GM19023 (cell line): ENCODE measurements around the gene NT5C1A.

Experiments used
- ATAC-seq: cut with Tn5 transposase; IDR thresholded peaks from one replicate; pipeline ENCODE4 v1.9.1; 2021; ENCODE audit warnings: mild to moderate bottlenecking, moderate library complexity; ENCODE audit not compliant: unreplicated experiment

NT5C1A gene

GRCh38 chr1:39690225-39690624, 18.3 kb upstream of the NT5C1A start:
- no peak for ATAC-seq

- ATAC-seq: no peak
These were observed 17.7 kb upstream of the NT5C1A start for GRCh38 chr1:39689635-39690034.

GRCh38 chr1:39689214-39689613, 17.3 kb upstream of the NT5C1A start:
- ATAC-seq: no peak

- ATAC-seq: no peak
These were observed 16.8 kb upstream of the NT5C1A start for GRCh38 chr1:39688706-39689105.

GRCh38 chr1:39687243-39687642, 15.3 kb upstream of the NT5C1A start:
- no peak for ATAC-seq

- ATAC-seq: no peak
These were observed 13.2 kb upstream of the NT5C1A start for GRCh38 chr1:39685071-39685470.

GRCh38 chr1:39684313-39684664, 12.4 kb upstream of the NT5C1A start:
- ATAC-seq: no peak

- no peak for ATAC-seq
These were observed 11.8 kb upstream of the NT5C1A start for GRCh38 chr1:39683591-39684312.

GRCh38 chr1:39681999-39682398, 10.1 kb upstream of the NT5C1A start:
- ATAC-seq: no peak

GRCh38 chr1:39681294-39681693, 9.4 kb upstream of the NT5C1A start:
- no peak for ATAC-seq

- ATAC-seq: no peak
These were observed 8.8 kb upstream of the NT5C1A start for GRCh38 chr1:39680751-39681150.

- ATAC-seq: no peak
These were observed 7.9 kb upstream of the NT5C1A start for GRCh38 chr1:39679821-39680220.

- no peak for ATAC-seq
These were observed 7.0 kb upstream of the NT5C1A start for GRCh38 chr1:39678889-39679288.

GRCh38 chr1:39677645-39678044, 5.7 kb upstream of the NT5C1A start:
- ATAC-seq: no peak

- ATAC-seq: no peak
These were observed 5.1 kb upstream of the NT5C1A start for GRCh38 chr1:39676948-39677548.

GRCh38 chr1:39675220-39675619, 3.3 kb upstream of the NT5C1A start:
- ATAC-seq: no peak

- no peak for ATAC-seq
These were observed 1.3 kb upstream of the NT5C1A start for GRCh38 chr1:39673215-39673614.

- no peak for ATAC-seq
These were observed 642 bp upstream of the NT5C1A start for GRCh38 chr1:39672551-39672947.

- no peak for ATAC-seq
These were observed 494 bp downstream of the NT5C1A start for GRCh38 chr1:39671433-39671792.

- no peak for ATAC-seq
These were observed 1.2 kb downstream of the NT5C1A start for GRCh38 chr1:39670689-39671088.

- ATAC-seq: no peak
These were observed 3.0 kb downstream of the NT5C1A start for GRCh38 chr1:39668894-39669293.

GRCh38 chr1:39668111-39668510, 3.8 kb downstream of the NT5C1A start:
- ATAC-seq: no peak

GRCh38 chr1:39666772-39667171, 5.1 kb downstream of the NT5C1A start:
- peak; percentile 77 for ATAC-seq
